Fibroblast of lung (primary cell): ENCODE results near the gene TAC3. TPM values are rescaled to one million over a fixed set of nuclear protein-coding genes. Genes with fewer than 3 reads are reported as not detected.
A peak's percentile ranks its signal among the peaks of the same experiment; 100 is the strongest.
"Not testable (repeated sequence)": the region's sequence is repeated elsewhere in the genome, so short reads cannot be mapped to it uniquely, and the experiment has no call there.

ENCODE experiments used
- DNase-seq, 2 donors: peaks; one replicate each; pipeline versions ENCODE4 v3.0.0 to v3.0.0-alpha.2; 2010; ENCODE audit warnings: low read depth in 2 of 2
- H2AFZ ChIP-seq: 2 replicates; pipeline ENCODE4 v1.5.1; 2012; ENCODE audit warnings: low read length, control low read depth, inconsistent platforms
- H3K27ac ChIP-seq: 2 replicates; pipeline ENCODE4 v1.5.1; 2011; ENCODE audit warnings: low read length, control low read depth; ENCODE audit not compliant: insufficient read depth
- H3K27me3 ChIP-seq: 2 replicates; pipeline ENCODE4 v1.5.1; 2011; ENCODE audit warnings: mild to moderate bottlenecking, low read length; ENCODE audit not compliant: control insufficient read depth, insufficient read depth
- H3K36me3 ChIP-seq: 2 replicates; pipeline ENCODE4 v1.5.1; 2011; ENCODE audit warnings: low read length; ENCODE audit not compliant: control insufficient read depth, insufficient read depth
- H3K4me1 ChIP-seq: 2 replicates; pipeline ENCODE4 v1.5.1; 2011; ENCODE audit warnings: low read length; ENCODE audit not compliant: control insufficient read depth, insufficient read depth; ENCODE audit errors: extremely low read depth
- H3K4me2 ChIP-seq: 2 replicates; pipeline ENCODE4 v1.5.1; 2011; ENCODE audit warnings: low read length, control low read depth; ENCODE audit not compliant: insufficient read depth; ENCODE audit errors: extremely low read depth
- H3K4me3 ChIP-seq, 4 experiments: fragments of 200-600 bp in 1 of 4; sonication (generic) in 1 of 4; replicated peaks in 1 of 4; 2 replicates each; pipeline ENCODE4 v1.5.1; 2011 to 2016; ENCODE audit warnings: low read length in 4 of 4, low read depth in 3 of 4, mild to moderate bottlenecking in 3 of 4, control low read depth in 2 of 4, inconsistent platforms in 1 of 4, mixed read lengths in 1 of 4; ENCODE audit not compliant: insufficient read depth in 1 of 4; ENCODE audit errors: control extremely low read depth in 1 of 4
- H3K79me2 ChIP-seq: 2 replicates; pipeline ENCODE4 v1.5.1; 2012; ENCODE audit warnings: mild to moderate bottlenecking, low read length, inconsistent platforms; ENCODE audit not compliant: control insufficient read depth, insufficient read depth
- H3K9ac ChIP-seq: 2 replicates; pipeline ENCODE4 v1.5.1; 2011; ENCODE audit warnings: mild to moderate bottlenecking, low read length, control low read depth; ENCODE audit not compliant: insufficient read depth
- H3K9me3 ChIP-seq: 2 replicates; pipeline ENCODE4 v1.5.1; 2012; ENCODE audit warnings: low read depth, low read length; ENCODE audit not compliant: control insufficient read depth, insufficient read depth
- H4K20me1 ChIP-seq: 2 replicates; pipeline ENCODE4 v1.5.1; 2011; ENCODE audit warnings: low read length; ENCODE audit not compliant: control insufficient read depth, insufficient read depth; ENCODE audit errors: extremely low read depth
- EZH2 ChIP-seq: IDR thresholded peaks from 2 replicates; pipeline ENCODE4 v1.5.1; 2012; ENCODE audit warnings: low read length, control low read depth, mild to moderate bottlenecking; ENCODE audit errors: missing control alignments
- polyA plus RNA-seq, 2 donors: library from polyadenylated mRNA; depleted of rRNA in 1 of 2; stranded (reverse) in 1 of 2; unstranded in 1 of 2; fragments of >200 nt; gene quantifications; 2 replicates each; pipeline ENCODE4 v1.2.1, GENCODE V29; 2011 to 2012; ENCODE audit warnings: missing spikeins in 1 of 2
- total RNA-seq: library from RNA; depleted of rRNA; stranded (reverse); fragments of >200 nt; gene quantifications from 2 replicates; pipeline ENCODE4 v1.2.1, GENCODE V29; 2014
- TF ChIP-seq, protein P1 (sequence below), 2 donors: IDR thresholded peaks in 1 of 2; conservative IDR thresholded peaks in 1 of 2; 1 replicate in 1 of 2; 2 replicates in 1 of 2; pipeline ENCODE4 v1.5.1; 2011 to 2012; ENCODE audit warnings: low read length in 2 of 2, control low read depth in 1 of 2, inconsistent platforms in 1 of 2, low read depth in 1 of 2, mild to moderate bottlenecking in 1 of 2

The TAC3 gene
- total and polyA plus RNA-seq, 2 donors (not counting 1 experiment from before 2014, with no cell fraction given), result 0.17 to 0.36 TPM

DNA sequence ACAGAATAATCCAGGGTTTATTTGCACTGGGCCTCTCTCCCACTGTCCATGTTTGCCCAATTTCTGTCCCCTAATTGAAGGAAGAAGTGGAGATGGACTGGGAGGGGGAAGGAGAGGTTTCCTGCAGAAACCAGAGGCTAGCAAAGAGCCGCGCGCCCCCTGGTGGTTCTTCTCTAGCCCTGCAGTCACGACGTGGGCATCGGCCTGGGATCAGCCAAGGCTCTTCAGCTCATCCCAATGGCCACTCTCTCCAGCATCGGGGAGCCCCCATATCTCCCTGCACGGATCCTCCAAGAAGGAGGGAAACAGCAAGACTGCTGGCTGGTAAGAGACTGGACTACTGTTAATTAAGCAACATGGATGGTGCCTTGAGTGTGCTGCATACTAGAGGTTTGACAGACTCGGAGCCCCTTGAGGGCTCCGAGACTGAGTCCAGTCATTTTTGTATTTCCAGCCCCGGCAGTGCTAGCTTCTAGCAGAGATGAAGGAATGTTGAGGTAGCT lies 28.7 kb downstream of the TAC3 start:
- no peaks in the 10 kb centered on the region for H3K4me1 ChIP-seq
- H3K4me2 ChIP-seq, result no peak overlapping the region
- no peak overlapping the region for H3K4me3 ChIP-seq
- DNase-seq, result peak; percentile 57 to 74
- TF ChIP-seq, protein P1, sequence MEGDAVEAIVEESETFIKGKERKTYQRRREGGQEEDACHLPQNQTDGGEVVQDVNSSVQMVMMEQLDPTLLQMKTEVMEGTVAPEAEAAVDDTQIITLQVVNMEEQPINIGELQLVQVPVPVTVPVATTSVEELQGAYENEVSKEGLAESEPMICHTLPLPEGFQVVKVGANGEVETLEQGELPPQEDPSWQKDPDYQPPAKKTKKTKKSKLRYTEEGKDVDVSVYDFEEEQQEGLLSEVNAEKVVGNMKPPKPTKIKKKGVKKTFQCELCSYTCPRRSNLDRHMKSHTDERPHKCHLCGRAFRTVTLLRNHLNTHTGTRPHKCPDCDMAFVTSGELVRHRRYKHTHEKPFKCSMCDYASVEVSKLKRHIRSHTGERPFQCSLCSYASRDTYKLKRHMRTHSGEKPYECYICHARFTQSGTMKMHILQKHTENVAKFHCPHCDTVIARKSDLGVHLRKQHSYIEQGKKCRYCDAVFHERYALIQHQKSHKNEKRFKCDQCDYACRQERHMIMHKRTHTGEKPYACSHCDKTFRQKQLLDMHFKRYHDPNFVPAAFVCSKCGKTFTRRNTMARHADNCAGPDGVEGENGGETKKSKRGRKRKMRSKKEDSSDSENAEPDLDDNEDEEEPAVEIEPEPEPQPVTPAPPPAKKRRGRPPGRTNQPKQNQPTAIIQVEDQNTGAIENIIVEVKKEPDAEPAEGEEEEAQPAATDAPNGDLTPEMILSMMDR (conservative IDR thresholded peaks at IDR 0.05 in 1 of 2, IDR thresholded peaks at IDR 0.05 in 1 of 2; ENCODE audit: low read depth in 1 of 2, low read length in 2 of 2), result peak; percentile 92 to 96
- TF ChIP-seq EZH2, result no peak
- no peaks in the 10 kb centered on the region for H3K9me3 ChIP-seq
- no peak overlapping the region for H3K9ac ChIP-seq
- no peaks in the 10 kb centered on the region for H3K36me3 ChIP-seq
- H2AFZ ChIP-seq, result no peak overlapping the region
- H4K20me1 ChIP-seq, result no peaks in the 10 kb centered on the region
- no peak overlapping the region for H3K27ac ChIP-seq
- no peaks in the 10 kb centered on the region for H3K27me3 ChIP-seq
- H3K79me2 ChIP-seq, result no peaks in the 10 kb centered on the region

DNA sequence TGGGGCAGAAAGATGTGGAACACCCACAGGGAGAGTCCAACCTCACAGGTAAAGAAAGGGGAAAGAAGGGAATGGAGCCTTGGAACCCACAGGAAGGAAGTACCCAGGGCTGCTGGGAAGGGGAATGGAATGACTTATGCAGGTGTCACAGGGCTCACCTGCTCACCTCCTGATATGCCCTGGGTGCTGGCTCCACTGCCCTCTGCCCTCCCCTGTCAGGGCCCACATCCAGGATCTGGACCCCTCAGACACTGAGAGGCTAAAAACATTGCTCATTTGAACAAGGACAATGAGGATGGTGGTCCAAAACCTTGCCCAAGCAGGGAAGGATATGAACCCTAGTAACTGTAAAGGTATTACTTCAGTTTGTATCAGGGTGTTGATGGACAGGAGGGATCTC lies 29.3 kb downstream of the TAC3 start:
- H3K79me2 ChIP-seq, result no peaks in the 10 kb centered on the region
- DNase-seq, result no peak
- no peak overlapping the region for H2AFZ ChIP-seq
- no peak overlapping the region for H3K27ac ChIP-seq
- H3K27me3 ChIP-seq, result no peaks in the 10 kb centered on the region
- H3K4me1 ChIP-seq, result no peaks in the 10 kb centered on the region
- no peaks in the 10 kb centered on the region for H4K20me1 ChIP-seq
- H3K4me3 ChIP-seq, result no peak overlapping the region
- no peak for TF ChIP-seq EZH2
- TF ChIP-seq, protein P1 (conservative IDR thresholded peaks at IDR 0.05 in 1 of 2, IDR thresholded peaks at IDR 0.05 in 1 of 2; ENCODE audit: low read depth in 1 of 2, low read length in 2 of 2), result no peak
- H3K4me2 ChIP-seq, result no peak overlapping the region
- H3K9ac ChIP-seq, result no peak overlapping the region
- H3K9me3 ChIP-seq, result no peaks in the 10 kb centered on the region
- H3K36me3 ChIP-seq, result no peaks in the 10 kb centered on the region

DNA sequence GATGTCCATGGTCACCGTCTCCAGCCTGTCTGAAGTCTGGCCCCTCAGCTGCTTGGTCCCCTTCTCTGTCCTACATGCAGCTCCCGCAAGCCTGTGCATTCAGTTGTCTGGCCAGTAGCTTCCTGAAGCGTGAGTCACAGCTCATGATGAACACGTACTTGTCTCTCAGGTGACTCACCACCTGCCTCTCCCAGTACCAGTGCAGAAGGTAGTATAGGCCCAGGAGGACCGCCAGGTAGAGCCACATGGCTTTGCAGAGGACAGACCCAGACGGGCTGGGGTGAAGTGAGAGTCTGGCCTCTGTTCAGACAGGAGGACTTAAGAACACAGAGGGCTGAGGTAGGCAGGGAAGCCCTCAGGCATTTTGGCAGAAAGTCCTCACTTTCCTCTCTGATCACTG lies 30.6 kb downstream of the TAC3 start:
- H3K4me2 ChIP-seq, H3K9ac ChIP-seq, H4K20me1 ChIP-seq, H3K4me1 ChIP-seq, H2AFZ ChIP-seq, H3K9me3 ChIP-seq, H3K27me3 ChIP-seq, H3K4me3 ChIP-seq, H3K27ac ChIP-seq, H3K79me2 ChIP-seq, H3K36me3 ChIP-seq: not testable (repeated sequence)
- DNase-seq, result peak in 1 of 2 donors; percentile 61
